Stimulated activated CD4-positive, alpha-beta T cell treated with anti-CD3 and anti-CD28 coated beads, TNF-alpha, amount 100 ng/mL, for 24 hours (primary cell): ENCODE measurements around the gene PYGL.
A peak's percentile ranks its signal among the peaks of the same experiment; 100 is the strongest.
"Not testable (repeated sequence)": the region's sequence is repeated elsewhere in the genome, so short reads cannot be mapped to it uniquely, and the experiment has no call there.

Experiments
- DNase-seq, 3 experiments: peaks; one replicate each; pipeline ENCODE4 v3.0.0-alpha.2; 2020; ENCODE audit warnings: low read depth in 3 of 3

The PYGL gene

GRCh38 chr14:50943943-50944646 lies at the start of gene PYGL:
PYGL (minus strand) TSS chr14:50944483; CDS start chr14:50944403, 80 bp downstream.
- DNase-seq: peak in 1 of 3 experiments; percentile 36

GRCh38 chr14:50985859-50986331 lies 41.6 kb upstream of the PYGL start:
- no peak for DNase-seq

GRCh38 chr14:50985124-50985858 lies 41.0 kb upstream of the PYGL start:
- no peak for DNase-seq

- DNase-seq: no peak
Measured at GRCh38 chr14:50984036-50984710, 39.9 kb upstream of the PYGL start.

GRCh38 chr14:50979941-50980850 lies 35.9 kb upstream of the PYGL start:
- DNase-seq: no peak

- DNase-seq: no peak
Measured at GRCh38 chr14:50978888-50979287, 34.6 kb upstream of the PYGL start.

- DNase-seq: no peak
Measured at GRCh38 chr14:50978529-50978871, 34.2 kb upstream of the PYGL start.

- no peak for DNase-seq
Measured at GRCh38 chr14:50977863-50978528, 33.7 kb upstream of the PYGL start.

GRCh38 chr14:50974118-50974517 lies 29.8 kb upstream of the PYGL start:
- no peak for DNase-seq

- no peak for DNase-seq
Measured at GRCh38 chr14:50972734-50973133, 28.5 kb upstream of the PYGL start.

GRCh38 chr14:50970886-50971781 lies 26.9 kb upstream of the PYGL start:
- DNase-seq: no peak

GRCh38 chr14:50967790-50968189 lies 23.5 kb upstream of the PYGL start:
- no peak for DNase-seq

GRCh38 chr14:50967103-50967502 lies 22.8 kb upstream of the PYGL start:
- DNase-seq: no peak

- DNase-seq: no peak
Measured at GRCh38 chr14:50964683-50965390, 20.6 kb upstream of the PYGL start.

GRCh38 chr14:50963919-50964318 lies 19.6 kb upstream of the PYGL start:
- DNase-seq: no peak

GRCh38 chr14:50961605-50962221 lies 17.4 kb upstream of the PYGL start:
- no peak for DNase-seq

GRCh38 chr14:50957296-50957695 lies 13.0 kb upstream of the PYGL start:
- no peak for DNase-seq

- not testable (repeated sequence) for DNase-seq
Measured at GRCh38 chr14:50956421-50956820, 12.1 kb upstream of the PYGL start.
